ENCODE data around the gene SLC16A9.

DNA sequence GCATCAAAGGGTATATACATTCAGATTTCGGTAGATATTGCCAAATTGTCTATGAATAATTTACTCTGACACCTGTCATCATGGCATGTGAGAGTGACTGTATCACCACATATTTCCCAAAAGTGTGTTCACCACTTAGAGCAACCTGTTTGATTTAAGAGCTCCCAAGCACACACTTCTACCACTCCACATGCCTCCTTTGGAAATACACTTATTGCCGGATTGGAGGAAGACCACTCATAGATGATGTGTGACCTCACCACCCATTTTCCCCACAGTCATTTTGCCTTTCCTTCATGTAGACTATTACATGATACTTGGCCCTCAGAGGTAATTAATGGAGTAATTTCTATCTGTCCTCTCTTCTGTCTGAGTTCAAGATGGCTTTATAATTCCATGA, 75.5 kb downstream of the SLC16A9 start:
- TF ChIP-seq, protein P1, sequence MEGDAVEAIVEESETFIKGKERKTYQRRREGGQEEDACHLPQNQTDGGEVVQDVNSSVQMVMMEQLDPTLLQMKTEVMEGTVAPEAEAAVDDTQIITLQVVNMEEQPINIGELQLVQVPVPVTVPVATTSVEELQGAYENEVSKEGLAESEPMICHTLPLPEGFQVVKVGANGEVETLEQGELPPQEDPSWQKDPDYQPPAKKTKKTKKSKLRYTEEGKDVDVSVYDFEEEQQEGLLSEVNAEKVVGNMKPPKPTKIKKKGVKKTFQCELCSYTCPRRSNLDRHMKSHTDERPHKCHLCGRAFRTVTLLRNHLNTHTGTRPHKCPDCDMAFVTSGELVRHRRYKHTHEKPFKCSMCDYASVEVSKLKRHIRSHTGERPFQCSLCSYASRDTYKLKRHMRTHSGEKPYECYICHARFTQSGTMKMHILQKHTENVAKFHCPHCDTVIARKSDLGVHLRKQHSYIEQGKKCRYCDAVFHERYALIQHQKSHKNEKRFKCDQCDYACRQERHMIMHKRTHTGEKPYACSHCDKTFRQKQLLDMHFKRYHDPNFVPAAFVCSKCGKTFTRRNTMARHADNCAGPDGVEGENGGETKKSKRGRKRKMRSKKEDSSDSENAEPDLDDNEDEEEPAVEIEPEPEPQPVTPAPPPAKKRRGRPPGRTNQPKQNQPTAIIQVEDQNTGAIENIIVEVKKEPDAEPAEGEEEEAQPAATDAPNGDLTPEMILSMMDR (IDR thresholded peaks at IDR 0.05) = no peak
- TF ChIP-seq POLR2A (IDR thresholded peaks at IDR 0.05) = no peak

Measured in thyroid gland (tissue), 4 donors.